Measurements from ENCODE around the gene S100A1. TPM values are rescaled to one million over a fixed set of nuclear protein-coding genes. Genes with fewer than 3 reads are reported as not detected.

S100A1 gene
- total and polyA plus RNA-seq, 8 donors, result 0.93 to 2.3 (median 1.8) TPM

DNA sequence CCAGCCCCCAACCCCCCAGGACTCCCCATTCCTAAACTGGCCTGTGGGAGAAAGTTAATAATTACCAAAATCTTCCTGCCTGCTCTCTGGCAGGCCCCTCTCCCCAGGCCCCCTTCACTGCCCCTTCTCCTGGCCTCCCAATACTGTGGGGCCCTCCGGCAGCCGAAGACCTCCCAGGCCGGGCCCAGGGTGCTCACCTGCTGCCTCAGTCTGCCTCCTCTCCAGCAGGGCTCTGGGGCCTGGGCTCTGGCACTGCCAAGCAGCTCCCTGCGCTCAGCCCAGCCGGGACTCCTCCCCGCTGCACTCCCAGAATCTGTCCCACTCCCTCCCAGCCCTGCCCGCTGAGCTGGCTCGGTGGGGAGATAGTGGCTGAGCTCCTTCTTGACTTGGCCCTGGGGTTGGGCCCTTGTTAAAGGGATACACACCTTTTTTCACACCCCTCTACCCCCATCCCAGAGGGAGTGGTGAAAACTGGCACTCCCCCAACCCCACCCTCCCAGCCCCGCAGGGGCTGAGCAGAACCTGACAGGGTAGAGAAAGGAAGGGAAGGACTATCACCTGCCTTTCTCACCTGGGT, 15.4 kb upstream of the S100A1 start, which contains the start of gene S100A16:
Gene S100A16 (minus strand): TSS at position 383 of the 577 bp plus-strand sequence. CDS start 4,986 bp downstream, outside the sequence.
- ATAC-seq (peak; percentile 70), DNase-seq (peak in 3 of 4 donors; percentile 82 to 92 (median 84))
- intact Hi-C loops (cut with DNase I), result no loop called here
- Histone ChIP-seq H3K27ac (peak within 1 kb of the TSS; percentile 75 to 86), H3K9me3 (no peaks in the 10 kb centered on the region), H3K36me3 (no peaks in the 10 kb centered on the region), H3K27me3 (no peaks in the 10 kb centered on the region), H3K4me3 (peak within 1 kb of the TSS; percentile 46 to 51), H3K4me1 (peaks cover 39 to 48% of the 10 kb centered on the region in 2 donors)
- TF ChIP-seq, protein P1, sequence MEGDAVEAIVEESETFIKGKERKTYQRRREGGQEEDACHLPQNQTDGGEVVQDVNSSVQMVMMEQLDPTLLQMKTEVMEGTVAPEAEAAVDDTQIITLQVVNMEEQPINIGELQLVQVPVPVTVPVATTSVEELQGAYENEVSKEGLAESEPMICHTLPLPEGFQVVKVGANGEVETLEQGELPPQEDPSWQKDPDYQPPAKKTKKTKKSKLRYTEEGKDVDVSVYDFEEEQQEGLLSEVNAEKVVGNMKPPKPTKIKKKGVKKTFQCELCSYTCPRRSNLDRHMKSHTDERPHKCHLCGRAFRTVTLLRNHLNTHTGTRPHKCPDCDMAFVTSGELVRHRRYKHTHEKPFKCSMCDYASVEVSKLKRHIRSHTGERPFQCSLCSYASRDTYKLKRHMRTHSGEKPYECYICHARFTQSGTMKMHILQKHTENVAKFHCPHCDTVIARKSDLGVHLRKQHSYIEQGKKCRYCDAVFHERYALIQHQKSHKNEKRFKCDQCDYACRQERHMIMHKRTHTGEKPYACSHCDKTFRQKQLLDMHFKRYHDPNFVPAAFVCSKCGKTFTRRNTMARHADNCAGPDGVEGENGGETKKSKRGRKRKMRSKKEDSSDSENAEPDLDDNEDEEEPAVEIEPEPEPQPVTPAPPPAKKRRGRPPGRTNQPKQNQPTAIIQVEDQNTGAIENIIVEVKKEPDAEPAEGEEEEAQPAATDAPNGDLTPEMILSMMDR (IDR thresholded peaks at IDR 0.05), result no peak

DNA sequence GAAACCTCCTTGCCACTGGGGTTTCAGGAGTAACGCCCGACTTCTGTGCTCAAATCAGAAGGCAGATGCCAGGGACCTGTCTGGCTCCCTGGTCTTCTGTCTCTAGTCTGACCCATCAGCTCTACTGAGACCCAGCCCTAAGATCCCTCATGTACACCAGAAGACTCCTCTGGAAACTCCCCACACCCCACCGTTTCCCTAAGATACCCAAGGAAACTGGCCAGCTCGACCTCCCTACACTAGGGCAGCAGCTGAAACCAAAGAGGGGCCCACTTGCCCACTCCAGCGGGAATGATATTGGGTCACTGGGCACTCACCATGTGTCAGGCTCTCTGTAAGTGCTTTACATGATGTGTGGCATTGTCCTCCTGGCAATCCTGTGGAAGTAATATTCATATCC, 14.8 kb upstream of the S100A1 start:
- Histone ChIP-seq H3K9me3 (no peaks in the 10 kb centered on the region), H3K4me1 (peaks cover 38 to 51% of the 10 kb centered on the region in 2 donors), H3K4me3 (peak overlapping the region in 1 of 2 donors; percentile 51), H3K27me3 (no peaks in the 10 kb centered on the region), H3K36me3 (peaks cover 0 to under 1% of the 10 kb centered on the region in 2 donors), H3K27ac (peak overlapping the region; percentile 75 to 86)
- intact Hi-C loops (cut with DNase I), result no loop called here
- ATAC-seq, result no peak
- DNase-seq, result no peak
- TF ChIP-seq, protein P1 (IDR thresholded peaks at IDR 0.05), result no peak

DNA sequence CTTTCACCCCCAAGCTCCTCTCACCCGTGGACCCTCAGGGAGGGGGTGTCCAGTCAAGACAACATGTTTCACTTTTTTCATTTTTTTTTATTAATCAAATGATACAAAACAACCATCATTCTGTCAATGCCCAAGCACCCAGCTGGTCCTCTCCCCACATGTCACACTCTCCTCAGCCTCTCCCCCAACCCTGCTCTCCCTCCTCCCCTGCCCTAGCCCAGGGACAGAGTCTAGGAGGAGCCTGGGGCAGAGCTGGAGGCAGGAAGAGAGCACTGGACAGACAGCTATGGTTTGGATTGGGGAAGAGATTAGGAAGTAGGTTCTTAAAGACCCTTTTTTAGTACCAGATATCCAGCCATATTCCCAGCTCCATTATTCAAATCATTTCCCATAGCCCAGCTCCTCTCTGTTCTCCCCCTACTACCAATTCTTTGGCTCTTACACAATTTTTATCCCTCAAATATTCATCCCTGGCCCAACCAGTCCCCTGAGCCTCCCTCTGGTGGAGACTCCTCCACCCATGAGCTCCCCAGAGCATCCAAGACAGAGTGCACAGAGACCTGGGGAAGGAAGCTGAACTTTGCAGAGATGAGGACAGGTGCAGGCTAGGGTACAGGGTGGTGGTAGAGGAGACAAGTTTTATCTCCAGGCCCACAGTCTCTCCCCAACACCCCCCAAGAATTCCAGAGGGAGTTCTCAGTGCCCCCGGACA, 13.9 kb upstream of the S100A1 start:
- peaks cover 28 to 46% of the 10 kb centered on the region in 2 donors for H3K4me1 ChIP-seq
- intact Hi-C loops (cut with DNase I), result no loop called here
- no peak for ATAC-seq

DNA sequence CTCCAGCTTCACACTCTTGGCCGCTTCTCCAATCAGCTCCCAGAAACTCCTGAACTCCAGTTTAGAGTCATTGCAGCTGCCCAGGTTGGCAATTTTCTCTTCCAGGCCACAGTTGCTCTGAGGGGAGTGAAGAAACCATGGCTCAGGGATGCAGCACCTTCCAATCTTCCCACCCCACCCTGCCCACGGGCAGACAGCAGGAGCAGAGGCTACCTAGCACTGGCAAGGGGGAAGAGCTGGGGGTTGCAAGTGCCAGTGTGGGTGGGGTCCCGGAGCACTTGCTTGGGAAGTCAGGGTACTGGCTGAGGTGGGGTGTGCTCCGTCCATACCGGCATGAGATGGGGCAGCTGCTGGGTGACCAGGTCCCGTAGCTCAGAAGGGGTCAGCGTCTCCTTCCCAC, 13.3 kb upstream of the S100A1 start:
- Histone ChIP-seq H3K27me3 (no peaks in the 10 kb centered on the region), H3K4me3 (peak overlapping the region in 1 of 2 donors; percentile 38), H3K27ac (no peak overlapping the region), H3K4me1 (peaks cover 23 to 40% of the 10 kb centered on the region in 2 donors), H3K9me3 (no peaks in the 10 kb centered on the region), H3K36me3 (peaks cover 0 to 12% of the 10 kb centered on the region in 2 donors)
- TF ChIP-seq, protein P1 (IDR thresholded peaks at IDR 0.05), result no peak
- DNase-seq (no peak), ATAC-seq (no peak)
- intact Hi-C loops (cut with DNase I), result no loop called here

More for the DNA sequence above, 13.9 kb upstream of the S100A1 start:
- H3K36me3 ChIP-seq, result peaks cover 0 to 10% of the 10 kb centered on the region in 2 donors
- no peaks in the 10 kb centered on the region for H3K27me3 ChIP-seq
- H3K27ac ChIP-seq, result peak overlapping the region in 1 of 2 donors; percentile 8
- TF ChIP-seq, protein P1 (IDR thresholded peaks at IDR 0.05), result no peak
- H3K9me3 ChIP-seq, result no peaks in the 10 kb centered on the region
- no peak for DNase-seq
- H3K4me3 ChIP-seq, result peak overlapping the region in 1 of 2 donors; percentile 38

DNA sequence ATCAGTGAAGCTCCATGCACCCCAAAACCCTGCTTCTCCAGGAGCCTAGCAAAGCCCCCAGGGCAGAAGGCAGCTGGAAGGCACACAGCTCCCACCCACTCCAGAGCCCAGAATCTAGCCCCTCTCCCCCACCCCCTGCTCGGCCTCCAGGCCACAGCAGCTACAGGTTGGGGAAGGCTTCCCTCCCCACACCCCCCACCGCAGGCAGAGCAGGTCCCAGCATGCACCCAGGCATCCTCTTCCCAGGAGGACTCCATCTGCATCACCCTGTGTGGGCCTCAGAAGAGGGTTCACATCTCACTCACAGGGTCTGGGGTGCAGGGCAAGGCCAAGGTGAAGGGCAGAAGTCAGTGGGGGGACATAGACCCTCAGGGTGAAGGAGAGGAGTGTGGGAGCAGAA, 12.8 kb upstream of the S100A1 start:
- Histone ChIP-seq H3K4me3 (peak overlapping the region; percentile 12 to 38), H3K27me3 (no peaks in the 10 kb centered on the region), H3K27ac (peak overlapping the region in 1 of 2 donors; percentile 63), H3K4me1 (peaks cover 18 to 35% of the 10 kb centered on the region in 2 donors), H3K36me3 (peaks cover 0 to 12% of the 10 kb centered on the region in 2 donors), H3K9me3 (no peaks in the 10 kb centered on the region)
- DNase-seq, result no peak
- ATAC-seq, result no peak
- TF ChIP-seq, protein P1 (IDR thresholded peaks at IDR 0.05), result no peak
- intact Hi-C loops (cut with DNase I), result no loop called here

Measured in left lung (tissue), 10 donors.